DND-41 (cell line): ENCODE data around the gene MAPKAPK3.

Experiments
- EZH2 ChIP-seq: IDR thresholded peaks from 3 replicates; pipeline ENCODE4 v1.6.1; 2012; ENCODE audit warnings: borderline replicate concordance, low read depth, mild to moderate bottlenecking, moderate library complexity, low read length, inconsistent platforms; ENCODE audit not compliant: severe bottlenecking
- TF ChIP-seq, protein P1 (sequence below): IDR thresholded peaks from 2 replicates; pipeline ENCODE4 v1.5.1; 2012; ENCODE audit warnings: borderline replicate concordance, low read length, moderate library complexity, mild to moderate bottlenecking; ENCODE audit not compliant: poor library complexity, severe bottlenecking; ENCODE audit errors: extremely low read depth

DNA sequence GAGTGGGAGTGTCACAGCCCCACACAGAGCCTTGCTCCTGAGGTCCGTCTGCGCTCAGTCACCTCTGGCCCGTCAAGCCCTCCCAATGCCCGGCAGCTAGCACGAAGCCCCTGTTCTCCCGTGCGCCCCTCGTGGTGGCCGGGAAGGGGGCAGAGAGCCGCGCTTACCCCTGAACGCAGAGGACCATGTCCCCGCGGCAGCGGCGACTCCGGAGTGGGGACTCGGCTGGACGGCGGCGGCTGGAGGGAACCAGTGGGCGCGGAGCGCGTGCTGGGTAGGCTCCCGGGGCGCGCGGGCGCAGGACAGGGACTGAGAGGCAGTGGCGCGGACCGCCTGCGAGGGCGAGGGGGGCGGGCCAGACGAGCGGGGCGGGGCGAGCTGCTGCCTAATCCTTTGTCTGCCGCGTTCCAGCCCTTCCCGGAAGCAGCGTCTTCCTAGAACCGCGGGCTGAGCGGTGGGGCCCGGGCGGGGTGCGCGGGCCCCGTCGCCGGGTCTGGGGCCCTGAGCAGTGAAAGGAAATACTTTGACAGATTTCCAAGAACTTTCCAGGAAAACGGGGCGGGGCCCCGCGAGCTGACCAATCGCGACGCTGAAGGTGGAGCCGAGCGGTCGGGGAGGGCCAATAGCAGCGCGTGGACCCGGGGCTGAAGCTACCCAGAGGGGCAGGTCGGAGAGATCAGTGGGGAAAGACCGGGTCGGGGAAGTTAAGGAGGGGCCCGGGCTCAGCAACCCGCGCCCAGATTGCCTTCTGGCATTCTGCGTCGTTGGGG lies 5.3 kb upstream of the MAPKAPK3 start, which contains the start of gene CISH:
- TF ChIP-seq, protein P1, sequence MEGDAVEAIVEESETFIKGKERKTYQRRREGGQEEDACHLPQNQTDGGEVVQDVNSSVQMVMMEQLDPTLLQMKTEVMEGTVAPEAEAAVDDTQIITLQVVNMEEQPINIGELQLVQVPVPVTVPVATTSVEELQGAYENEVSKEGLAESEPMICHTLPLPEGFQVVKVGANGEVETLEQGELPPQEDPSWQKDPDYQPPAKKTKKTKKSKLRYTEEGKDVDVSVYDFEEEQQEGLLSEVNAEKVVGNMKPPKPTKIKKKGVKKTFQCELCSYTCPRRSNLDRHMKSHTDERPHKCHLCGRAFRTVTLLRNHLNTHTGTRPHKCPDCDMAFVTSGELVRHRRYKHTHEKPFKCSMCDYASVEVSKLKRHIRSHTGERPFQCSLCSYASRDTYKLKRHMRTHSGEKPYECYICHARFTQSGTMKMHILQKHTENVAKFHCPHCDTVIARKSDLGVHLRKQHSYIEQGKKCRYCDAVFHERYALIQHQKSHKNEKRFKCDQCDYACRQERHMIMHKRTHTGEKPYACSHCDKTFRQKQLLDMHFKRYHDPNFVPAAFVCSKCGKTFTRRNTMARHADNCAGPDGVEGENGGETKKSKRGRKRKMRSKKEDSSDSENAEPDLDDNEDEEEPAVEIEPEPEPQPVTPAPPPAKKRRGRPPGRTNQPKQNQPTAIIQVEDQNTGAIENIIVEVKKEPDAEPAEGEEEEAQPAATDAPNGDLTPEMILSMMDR, result peak; percentile 59
- no peak for TF ChIP-seq EZH2
